EL (cell line): ENCODE data around the gene IGSF5.
"Not testable (repeated sequence)": the region's sequence is repeated elsewhere in the genome, so short reads cannot be mapped to it uniquely, and the experiment has no call there.

Source experiments
- DNase-seq: peaks from one replicate; pipeline ENCODE4 v3.0.0-alpha.2; 2016

The IGSF5 gene

GRCh38 chr21:39744883-39745282 lies at the start of gene IGSF5:
TSS of gene IGSF5 (plus strand) at chr21:39745183. CDS start at chr21:39745510, 327 bp downstream.
- DNase-seq: not testable (repeated sequence)

GRCh38 chr21:39696196-39696595 lies 48.8 kb upstream of the IGSF5 start:
- DNase-seq: no peak

GRCh38 chr21:39696618-39697017 lies 48.4 kb upstream of the IGSF5 start:
- no peak for DNase-seq

GRCh38 chr21:39700318-39700717 lies 44.7 kb upstream of the IGSF5 start:
- no peak for DNase-seq

GRCh38 chr21:39703578-39703977 lies 41.4 kb upstream of the IGSF5 start:
- no peak for DNase-seq

- no peak for DNase-seq
Measured at GRCh38 chr21:39705849-39706248, 39.1 kb upstream of the IGSF5 start.

- no peak for DNase-seq
Measured at GRCh38 chr21:39707316-39707715, 37.7 kb upstream of the IGSF5 start.

- no peak for DNase-seq
Measured at GRCh38 chr21:39710866-39711265, 34.1 kb upstream of the IGSF5 start.

- no peak for DNase-seq
Measured at GRCh38 chr21:39712273-39712672, 32.7 kb upstream of the IGSF5 start.

GRCh38 chr21:39712976-39713375 lies 32.0 kb upstream of the IGSF5 start:
- no peak for DNase-seq

GRCh38 chr21:39713905-39714304 lies 31.1 kb upstream of the IGSF5 start:
- no peak for DNase-seq

- no peak for DNase-seq
Measured at GRCh38 chr21:39714331-39714730, 30.7 kb upstream of the IGSF5 start.

GRCh38 chr21:39715804-39716397 lies 29.1 kb upstream of the IGSF5 start:
- peak; percentile 45 for DNase-seq

- DNase-seq: peak; percentile 2
Measured at GRCh38 chr21:39720126-39720778, 24.7 kb upstream of the IGSF5 start.

GRCh38 chr21:39721885-39722284 lies 23.1 kb upstream of the IGSF5 start:
- no peak for DNase-seq

- no peak for DNase-seq
Measured at GRCh38 chr21:39724944-39725343, 20.0 kb upstream of the IGSF5 start.

- DNase-seq: no peak
Measured at GRCh38 chr21:39726133-39726532, 18.9 kb upstream of the IGSF5 start.

GRCh38 chr21:39727401-39728120 lies 17.4 kb upstream of the IGSF5 start:
- DNase-seq: no peak

- no peak for DNase-seq
Measured at GRCh38 chr21:39728341-39728740, 16.6 kb upstream of the IGSF5 start.

- DNase-seq: no peak
Measured at GRCh38 chr21:39730418-39731157, 14.4 kb upstream of the IGSF5 start.

GRCh38 chr21:39736716-39737115 lies 8.3 kb upstream of the IGSF5 start:
- DNase-seq: no peak

- no peak for DNase-seq
Measured at GRCh38 chr21:39737376-39738000, 7.5 kb upstream of the IGSF5 start.

GRCh38 chr21:39738566-39738965 lies 6.4 kb upstream of the IGSF5 start:
- DNase-seq: no peak
